ENCODE measurements around the gene C1orf159.

C1orf159 gene

DNA sequence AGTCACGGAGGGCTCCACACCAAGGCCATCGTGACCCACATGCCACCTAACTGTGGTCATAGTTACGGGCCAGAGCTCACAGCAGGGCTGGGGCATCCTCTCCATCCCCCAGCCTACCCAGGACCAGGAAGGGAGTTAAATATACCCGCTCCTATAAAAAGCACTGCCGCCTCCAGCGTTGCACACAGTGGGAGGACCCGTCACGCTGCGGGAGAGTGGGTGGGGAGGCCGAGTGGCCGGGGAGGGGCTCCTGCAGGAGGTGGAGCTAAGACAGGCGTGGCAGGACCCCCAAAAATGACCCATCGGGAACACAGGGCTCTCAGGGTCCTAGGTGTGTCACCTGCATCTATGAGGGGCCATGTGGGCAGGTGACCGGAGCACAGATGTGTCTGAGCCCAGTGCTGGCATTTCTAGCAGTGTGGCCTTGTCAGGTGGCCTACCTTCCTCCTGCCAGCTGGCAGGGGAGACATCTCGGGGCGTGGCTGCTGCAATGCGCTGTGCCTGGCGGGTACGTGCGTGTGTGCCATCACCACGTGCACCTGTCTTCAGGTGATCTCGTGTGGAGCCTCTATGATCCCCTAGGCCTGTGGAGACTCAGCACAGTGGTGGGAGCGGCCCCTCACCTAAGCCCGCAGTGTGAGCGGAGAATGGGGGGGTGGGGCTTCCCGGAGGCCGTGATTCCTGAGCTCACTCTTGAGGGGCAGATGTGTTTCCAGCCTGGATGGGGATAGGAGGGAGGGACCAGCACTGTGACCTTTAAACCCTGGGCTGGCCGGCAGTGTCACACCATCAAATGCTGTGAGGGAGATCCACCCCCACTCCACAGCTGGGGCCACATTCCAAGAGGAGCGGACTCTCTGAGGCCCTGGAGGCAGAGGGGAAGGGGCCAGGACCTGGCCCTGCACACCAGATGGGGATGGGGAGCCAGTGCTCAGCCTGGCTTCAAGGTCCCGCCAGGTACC lies 78.2 kb downstream of the C1orf159 start:
- DNase-seq (ENCODE audit: low read depth), result no peak

- no peak for DNase-seq (ENCODE audit: low read depth)
Measured at GRCh38 chr1:1035291-1035943, 80.5 kb downstream of the C1orf159 start.

- no peak for DNase-seq (ENCODE audit: low read depth)
Measured at GRCh38 chr1:1034439-1034781, 81.5 kb downstream of the C1orf159 start.

DNA sequence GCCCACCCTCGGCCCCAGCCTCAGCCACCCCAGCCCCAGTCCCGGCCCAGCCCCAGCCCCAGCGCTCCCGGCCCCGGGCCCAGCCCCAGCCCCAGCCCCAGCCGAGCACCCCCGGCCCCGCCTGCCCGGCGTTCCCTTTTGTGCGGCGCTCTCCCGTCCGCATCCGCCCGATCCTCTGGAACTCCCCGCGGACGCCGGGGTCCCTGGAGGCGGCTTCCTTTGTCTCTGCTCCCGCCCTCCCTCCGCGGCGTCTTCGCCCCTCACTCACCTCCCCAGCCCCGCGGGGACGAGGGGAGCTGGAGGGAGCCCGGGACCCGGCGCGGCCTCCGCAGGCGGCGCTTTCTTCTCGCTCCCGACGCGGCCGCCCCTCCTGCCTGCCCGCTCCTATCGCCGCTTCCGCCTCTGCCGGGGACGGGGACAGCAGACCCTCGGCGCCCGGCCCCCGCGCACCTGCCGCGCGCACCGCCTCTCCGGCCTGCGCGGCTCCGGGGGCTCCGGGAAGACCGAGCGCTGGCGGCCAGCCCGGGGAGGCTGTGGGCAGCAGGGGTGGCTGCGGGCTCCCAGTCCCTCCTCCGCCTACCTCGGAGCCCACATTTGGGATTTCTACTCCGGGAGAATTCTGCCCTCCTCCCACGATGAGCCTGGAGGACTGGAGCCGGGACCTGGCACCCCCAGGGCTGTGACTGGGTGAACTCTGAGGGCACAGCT lies 82.0 kb downstream of the C1orf159 start:
- DNase-seq (ENCODE audit: low read depth), result no peak

- no peak for DNase-seq (ENCODE audit: low read depth)
Measured at GRCh38 chr1:1033009-1033587, 82.8 kb downstream of the C1orf159 start.

GRCh38 chr1:1032424-1032823 lies 83.5 kb downstream of the C1orf159 start:
- DNase-seq (ENCODE audit: low read depth), result no peak

Data from fibroblast of the conjunctiva (primary cell).